HEK293 (cell line): ENCODE results near the gene PI16.

Source experiments
- HOXC10 ChIP-seq: sonication (generic); formaldehyde crosslinking; IDR thresholded peaks from 2 replicates; pipeline ENCODE4 v1.8.1; 2023; ENCODE audit warnings: mild to moderate bottlenecking, missing genetic modification reagents
- IKZF3 ChIP-seq: fragments of 450-650 bp; IDR thresholded peaks from 2 replicates; pipeline ENCODE4 v1.5.0; 2018; ENCODE audit warnings: missing biosample characterization, mild to moderate bottlenecking, missing genetic modification characterization, moderate library complexity
- MEIS1 ChIP-seq: sonication (generic); formaldehyde crosslinking; IDR thresholded peaks from 2 replicates; pipeline ENCODE4 v1.8.1; 2022; ENCODE audit warnings: missing genetic modification reagents, mild to moderate bottlenecking, borderline replicate concordance
- PRDM1 ChIP-seq: fragments of 450-650 bp; formaldehyde crosslinking; IDR thresholded peaks from 2 replicates; pipeline ENCODE4; 2016; ENCODE audit warnings: missing biosample characterization, missing genetic modification characterization
- SALL2 ChIP-seq: fragments of 450-650 bp; formaldehyde crosslinking; IDR thresholded peaks from 2 replicates; pipeline ENCODE4 v1.5.0; 2017; ENCODE audit warnings: missing biosample characterization, mild to moderate bottlenecking, missing genetic modification characterization, borderline replicate concordance
- SP3 ChIP-seq: fragments of 450-650 bp; formaldehyde crosslinking; IDR thresholded peaks from 2 replicates; pipeline ENCODE4 v1.5.1; 2016; ENCODE audit warnings: missing biosample characterization, missing genetic modification characterization
- SP7 ChIP-seq: fragments of 450-650 bp; formaldehyde crosslinking; IDR thresholded peaks from 2 replicates; pipeline ENCODE4 v1.5.1; 2016; ENCODE audit warnings: missing biosample characterization, missing genetic modification characterization
- ZBTB20 ChIP-seq: fragments of 450-650 bp; formaldehyde crosslinking; IDR thresholded peaks from 2 replicates; pipeline ENCODE4 v1.5.1; 2016; ENCODE audit warnings: missing biosample characterization, missing genetic modification characterization
- ZFP3 ChIP-seq: fragments of 450-650 bp; formaldehyde crosslinking; IDR thresholded peaks from 2 replicates; pipeline ENCODE4 v1.5.1; 2016; ENCODE audit warnings: low read depth, missing biosample characterization, missing genetic modification characterization
- ZNF184 ChIP-seq: fragments of 450-650 bp; IDR thresholded peaks from 2 replicates; pipeline ENCODE4 v1.5.1; 2018; ENCODE audit warnings: missing biosample characterization, mild to moderate bottlenecking, missing genetic modification characterization
- ZNF341 ChIP-seq: fragments of 450-650 bp; formaldehyde crosslinking; IDR thresholded peaks from 2 replicates; pipeline ENCODE4; 2016; ENCODE audit warnings: low read depth, missing biosample characterization, missing genetic modification characterization
- ZNF416 ChIP-seq: fragments of 450-650 bp; formaldehyde crosslinking; IDR thresholded peaks from 2 replicates; pipeline ENCODE4 v1.5.1; 2016; ENCODE audit warnings: missing biosample characterization, missing genetic modification characterization
- ZNF701 ChIP-seq: fragments of 450-650 bp; formaldehyde crosslinking; IDR thresholded peaks from 2 replicates; pipeline ENCODE4 v1.5.1; 2016; ENCODE audit warnings: missing biosample characterization, missing genetic modification characterization
- ZXDB ChIP-seq: fragments of 450-650 bp; formaldehyde crosslinking; IDR thresholded peaks from 2 replicates; pipeline ENCODE4 v1.5.1; 2016; ENCODE audit warnings: missing biosample characterization, missing genetic modification characterization
- TF ChIP-seq, protein P1 (sequence below): fragments of 450-650 bp; formaldehyde crosslinking; IDR thresholded peaks from 2 replicates; pipeline ENCODE4 v1.5.1; 2016; ENCODE audit warnings: missing biosample characterization, missing genetic modification characterization
- TF ChIP-seq, protein P2 (sequence below): fragments of 450-650 bp; formaldehyde crosslinking; IDR thresholded peaks from 2 replicates; pipeline ENCODE4 v1.5.1; 2016; ENCODE audit warnings: missing biosample characterization, missing genetic modification characterization
- TF ChIP-seq, protein P3 (sequence below): fragments of 450-650 bp; formaldehyde crosslinking; IDR thresholded peaks from 2 replicates; pipeline ENCODE4 v1.5.1; 2016; ENCODE audit warnings: missing biosample characterization, missing genetic modification characterization
- TF ChIP-seq, protein P4 (sequence below): fragments of 450-650 bp; formaldehyde crosslinking; IDR thresholded peaks from 2 replicates; pipeline ENCODE4 v1.5.1; 2016; ENCODE audit warnings: missing biosample characterization, missing genetic modification characterization
- TF ChIP-seq, protein P5 (sequence below): fragments of 450-650 bp; formaldehyde crosslinking; IDR thresholded peaks from 2 replicates; pipeline ENCODE4 v1.5.1; 2016; ENCODE audit warnings: missing biosample characterization, missing genetic modification characterization
- TF ChIP-seq, protein P6 (sequence below): fragments of 450-650 bp; formaldehyde crosslinking; IDR thresholded peaks from 2 replicates; pipeline ENCODE4; 2016; ENCODE audit warnings: missing biosample characterization, missing genetic modification characterization
- TF ChIP-seq, protein P7 (sequence below): fragments of 450-650 bp; formaldehyde crosslinking; IDR thresholded peaks from 2 replicates; pipeline ENCODE4 v1.5.1; 2017; ENCODE audit warnings: missing biosample characterization, missing genetic modification characterization

The PI16 gene

DNA sequence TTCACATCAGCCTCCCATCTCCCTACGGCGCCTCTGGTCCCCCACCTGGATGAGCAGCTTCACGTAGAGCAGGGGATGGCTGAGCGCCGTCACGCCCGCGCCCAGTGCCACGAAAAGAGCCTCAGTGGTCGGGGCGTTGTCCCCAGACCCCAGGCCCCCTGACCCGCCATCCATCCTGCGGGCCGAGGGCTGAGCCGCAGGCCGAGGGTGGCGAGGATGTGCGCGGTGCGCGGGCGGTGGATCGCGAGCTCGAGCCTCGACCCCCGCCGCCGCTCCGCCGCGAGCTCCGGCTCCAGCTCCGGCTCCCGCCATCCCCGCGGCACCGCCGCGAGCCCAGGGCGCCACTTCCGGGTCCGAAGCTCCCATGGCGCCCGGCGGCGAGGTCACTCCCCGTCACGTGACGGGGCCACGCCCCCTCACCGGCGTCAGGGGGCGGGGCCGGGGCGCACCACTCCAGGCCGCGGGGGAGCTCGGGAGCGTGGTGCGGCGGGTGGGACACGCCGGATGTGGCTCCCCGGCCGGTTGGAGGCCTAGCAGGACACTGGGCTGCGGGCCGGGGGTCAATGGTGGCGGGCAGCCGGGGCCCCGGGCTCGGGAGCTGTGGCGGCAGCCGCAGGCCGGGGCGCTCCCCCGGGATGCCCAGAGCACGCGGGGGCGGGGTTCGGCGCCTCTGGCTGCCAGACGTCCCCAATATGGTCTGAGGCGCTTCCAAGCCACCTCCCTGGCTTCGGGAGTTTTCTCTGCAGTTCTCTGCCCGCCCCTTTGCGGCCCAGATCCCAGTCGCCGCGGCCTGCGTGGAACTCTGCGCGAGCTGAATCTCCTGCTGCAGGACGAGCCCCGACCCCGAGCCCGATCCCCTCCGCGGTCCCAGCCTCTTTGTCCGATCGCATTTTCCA lies 31.5 kb downstream of the PI16 start, which contains the start of gene MTCH1 (continued):
- TF ChIP-seq, protein P1, sequence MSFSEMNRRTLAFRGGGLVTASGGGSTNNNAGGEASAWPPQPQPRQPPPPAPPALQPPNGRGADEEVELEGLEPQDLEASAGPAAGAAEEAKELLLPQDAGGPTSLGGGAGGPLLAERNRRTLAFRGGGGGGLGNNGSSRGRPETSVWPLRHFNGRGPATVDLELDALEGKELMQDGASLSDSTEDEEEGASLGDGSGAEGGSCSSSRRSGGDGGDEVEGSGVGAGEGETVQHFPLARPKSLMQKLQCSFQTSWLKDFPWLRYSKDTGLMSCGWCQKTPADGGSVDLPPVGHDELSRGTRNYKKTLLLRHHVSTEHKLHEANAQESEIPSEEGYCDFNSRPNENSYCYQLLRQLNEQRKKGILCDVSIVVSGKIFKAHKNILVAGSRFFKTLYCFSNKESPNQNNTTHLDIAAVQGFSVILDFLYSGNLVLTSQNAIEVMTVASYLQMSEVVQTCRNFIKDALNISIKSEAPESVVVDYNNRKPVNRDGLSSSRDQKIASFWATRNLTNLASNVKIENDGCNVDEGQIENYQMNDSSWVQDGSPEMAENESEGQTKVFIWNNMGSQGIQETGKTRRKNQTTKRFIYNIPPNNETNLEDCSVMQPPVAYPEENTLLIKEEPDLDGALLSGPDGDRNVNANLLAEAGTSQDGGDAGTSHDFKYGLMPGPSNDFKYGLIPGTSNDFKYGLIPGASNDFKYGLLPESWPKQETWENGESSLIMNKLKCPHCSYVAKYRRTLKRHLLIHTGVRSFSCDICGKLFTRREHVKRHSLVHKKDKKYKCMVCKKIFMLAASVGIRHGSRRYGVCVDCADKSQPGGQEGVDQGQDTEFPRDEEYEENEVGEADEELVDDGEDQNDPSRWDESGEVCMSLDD (tag by site-specific recombination): 0 out of 2 replicates have a peak, but pooled peaks have one; percentile 41
- 0 out of 2 replicates have a peak, but pooled peaks have one; percentile 34 for TF ChIP-seq MEIS1 (CRISPR knock-in tag)
- peak; percentile 52; the same call in 1 of the 2 replicates for TF ChIP-seq IKZF3 (tag by site-specific recombination)
- TF ChIP-seq ZNF416: no peak
- 0 out of 2 replicates have a peak, but pooled peaks have one; percentile 42 for TF ChIP-seq ZNF184
- TF ChIP-seq PRDM1 (tag by site-specific recombination): no peak
- TF ChIP-seq SP3: peak; percentile 80
- TF ChIP-seq SALL2 (tag by site-specific recombination): no peak
- TF ChIP-seq, protein P2, sequence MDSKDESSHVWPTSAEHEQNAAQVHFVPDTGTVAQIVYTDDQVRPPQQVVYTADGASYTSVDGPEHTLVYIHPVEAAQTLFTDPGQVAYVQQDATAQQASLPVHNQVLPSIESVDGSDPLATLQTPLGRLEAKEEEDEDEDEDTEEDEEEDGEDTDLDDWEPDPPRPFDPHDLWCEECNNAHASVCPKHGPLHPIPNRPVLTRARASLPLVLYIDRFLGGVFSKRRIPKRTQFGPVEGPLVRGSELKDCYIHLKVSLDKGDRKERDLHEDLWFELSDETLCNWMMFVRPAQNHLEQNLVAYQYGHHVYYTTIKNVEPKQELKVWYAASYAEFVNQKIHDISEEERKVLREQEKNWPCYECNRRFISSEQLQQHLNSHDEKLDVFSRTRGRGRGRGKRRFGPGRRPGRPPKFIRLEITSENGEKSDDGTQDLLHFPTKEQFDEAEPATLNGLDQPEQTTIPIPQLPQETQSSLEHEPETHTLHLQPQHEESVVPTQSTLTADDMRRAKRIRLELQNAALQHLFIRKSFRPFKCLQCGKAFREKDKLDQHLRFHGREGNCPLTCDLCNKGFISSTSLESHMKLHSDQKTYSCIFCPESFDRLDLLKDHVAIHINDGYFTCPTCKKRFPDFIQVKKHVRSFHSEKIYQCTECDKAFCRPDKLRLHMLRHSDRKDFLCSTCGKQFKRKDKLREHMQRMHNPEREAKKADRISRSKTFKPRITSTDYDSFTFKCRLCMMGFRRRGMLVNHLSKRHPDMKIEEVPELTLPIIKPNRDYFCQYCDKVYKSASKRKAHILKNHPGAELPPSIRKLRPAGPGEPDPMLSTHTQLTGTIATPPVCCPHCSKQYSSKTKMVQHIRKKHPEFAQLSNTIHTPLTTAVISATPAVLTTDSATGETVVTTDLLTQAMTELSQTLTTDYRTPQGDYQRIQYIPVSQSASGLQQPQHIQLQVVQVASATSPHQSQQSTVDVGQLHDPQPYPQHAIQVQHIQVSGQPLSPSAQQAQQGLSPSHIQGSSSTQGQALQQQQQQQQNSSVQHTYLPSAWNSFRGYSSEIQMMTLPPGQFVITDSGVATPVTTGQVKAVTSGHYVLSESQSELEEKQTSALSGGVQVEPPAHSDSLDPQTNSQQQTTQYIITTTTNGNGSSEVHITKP (tag by site-specific recombination): peak; percentile 97
- TF ChIP-seq, protein P3, sequence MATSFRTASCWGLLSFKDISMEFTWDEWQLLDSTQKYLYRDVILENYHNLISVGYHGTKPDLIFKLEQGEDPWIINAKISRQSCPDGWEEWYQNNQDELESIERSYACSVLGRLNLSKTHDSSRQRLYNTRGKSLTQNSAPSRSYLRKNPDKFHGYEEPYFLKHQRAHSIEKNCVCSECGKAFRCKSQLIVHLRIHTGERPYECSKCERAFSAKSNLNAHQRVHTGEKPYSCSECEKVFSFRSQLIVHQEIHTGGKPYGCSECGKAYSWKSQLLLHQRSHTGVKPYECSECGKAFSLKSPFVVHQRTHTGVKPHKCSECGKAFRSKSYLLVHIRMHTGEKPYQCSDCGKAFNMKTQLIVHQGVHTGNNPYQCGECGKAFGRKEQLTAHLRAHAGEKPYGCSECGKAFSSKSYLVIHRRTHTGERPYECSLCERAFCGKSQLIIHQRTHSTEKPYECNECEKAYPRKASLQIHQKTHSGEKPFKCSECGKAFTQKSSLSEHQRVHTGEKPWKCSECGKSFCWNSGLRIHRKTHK (tag by site-specific recombination): no peak
- TF ChIP-seq, protein P4, sequence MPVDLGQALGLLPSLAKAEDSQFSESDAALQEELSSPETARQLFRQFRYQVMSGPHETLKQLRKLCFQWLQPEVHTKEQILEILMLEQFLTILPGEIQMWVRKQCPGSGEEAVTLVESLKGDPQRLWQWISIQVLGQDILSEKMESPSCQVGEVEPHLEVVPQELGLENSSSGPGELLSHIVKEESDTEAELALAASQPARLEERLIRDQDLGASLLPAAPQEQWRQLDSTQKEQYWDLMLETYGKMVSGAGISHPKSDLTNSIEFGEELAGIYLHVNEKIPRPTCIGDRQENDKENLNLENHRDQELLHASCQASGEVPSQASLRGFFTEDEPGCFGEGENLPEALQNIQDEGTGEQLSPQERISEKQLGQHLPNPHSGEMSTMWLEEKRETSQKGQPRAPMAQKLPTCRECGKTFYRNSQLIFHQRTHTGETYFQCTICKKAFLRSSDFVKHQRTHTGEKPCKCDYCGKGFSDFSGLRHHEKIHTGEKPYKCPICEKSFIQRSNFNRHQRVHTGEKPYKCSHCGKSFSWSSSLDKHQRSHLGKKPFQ (tag by site-specific recombination): no peak
- TF ChIP-seq SP7 (tag by site-specific recombination): 0 out of 2 replicates have a peak, but pooled peaks have one; percentile 18
- TF ChIP-seq, protein P5, sequence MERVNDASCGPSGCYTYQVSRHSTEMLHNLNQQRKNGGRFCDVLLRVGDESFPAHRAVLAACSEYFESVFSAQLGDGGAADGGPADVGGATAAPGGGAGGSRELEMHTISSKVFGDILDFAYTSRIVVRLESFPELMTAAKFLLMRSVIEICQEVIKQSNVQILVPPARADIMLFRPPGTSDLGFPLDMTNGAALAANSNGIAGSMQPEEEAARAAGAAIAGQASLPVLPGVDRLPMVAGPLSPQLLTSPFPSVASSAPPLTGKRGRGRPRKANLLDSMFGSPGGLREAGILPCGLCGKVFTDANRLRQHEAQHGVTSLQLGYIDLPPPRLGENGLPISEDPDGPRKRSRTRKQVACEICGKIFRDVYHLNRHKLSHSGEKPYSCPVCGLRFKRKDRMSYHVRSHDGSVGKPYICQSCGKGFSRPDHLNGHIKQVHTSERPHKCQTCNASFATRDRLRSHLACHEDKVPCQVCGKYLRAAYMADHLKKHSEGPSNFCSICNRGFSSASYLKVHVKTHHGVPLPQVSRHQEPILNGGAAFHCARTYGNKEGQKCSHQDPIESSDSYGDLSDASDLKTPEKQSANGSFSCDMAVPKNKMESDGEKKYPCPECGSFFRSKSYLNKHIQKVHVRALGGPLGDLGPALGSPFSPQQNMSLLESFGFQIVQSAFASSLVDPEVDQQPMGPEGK (tag by site-specific recombination): 0 out of 2 replicates have a peak, but pooled peaks have one; percentile 14
- TF ChIP-seq ZNF341 (tag by site-specific recombination): peak; percentile 99
- TF ChIP-seq, protein P6, sequence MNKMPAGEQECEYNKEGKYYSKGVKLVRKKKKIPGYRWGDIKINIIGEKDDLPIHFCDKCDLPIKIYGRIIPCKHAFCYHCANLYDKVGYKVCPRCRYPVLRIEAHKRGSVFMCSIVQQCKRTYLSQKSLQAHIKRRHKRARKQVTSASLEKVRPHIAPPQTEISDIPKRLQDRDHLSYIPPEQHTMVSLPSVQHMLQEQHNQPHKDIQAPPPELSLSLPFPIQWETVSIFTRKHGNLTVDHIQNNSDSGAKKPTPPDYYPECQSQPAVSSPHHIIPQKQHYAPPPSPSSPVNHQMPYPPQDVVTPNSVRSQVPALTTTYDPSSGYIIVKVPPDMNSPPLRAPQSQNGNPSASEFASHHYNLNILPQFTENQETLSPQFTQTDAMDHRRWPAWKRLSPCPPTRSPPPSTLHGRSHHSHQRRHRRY (tag by site-specific recombination): no peak
- no peak for TF ChIP-seq ZNF701
- TF ChIP-seq HOXC10 (CRISPR knock-in tag): peak; percentile 69; the same call in 1 of the 2 replicates
- TF ChIP-seq, protein P7, sequence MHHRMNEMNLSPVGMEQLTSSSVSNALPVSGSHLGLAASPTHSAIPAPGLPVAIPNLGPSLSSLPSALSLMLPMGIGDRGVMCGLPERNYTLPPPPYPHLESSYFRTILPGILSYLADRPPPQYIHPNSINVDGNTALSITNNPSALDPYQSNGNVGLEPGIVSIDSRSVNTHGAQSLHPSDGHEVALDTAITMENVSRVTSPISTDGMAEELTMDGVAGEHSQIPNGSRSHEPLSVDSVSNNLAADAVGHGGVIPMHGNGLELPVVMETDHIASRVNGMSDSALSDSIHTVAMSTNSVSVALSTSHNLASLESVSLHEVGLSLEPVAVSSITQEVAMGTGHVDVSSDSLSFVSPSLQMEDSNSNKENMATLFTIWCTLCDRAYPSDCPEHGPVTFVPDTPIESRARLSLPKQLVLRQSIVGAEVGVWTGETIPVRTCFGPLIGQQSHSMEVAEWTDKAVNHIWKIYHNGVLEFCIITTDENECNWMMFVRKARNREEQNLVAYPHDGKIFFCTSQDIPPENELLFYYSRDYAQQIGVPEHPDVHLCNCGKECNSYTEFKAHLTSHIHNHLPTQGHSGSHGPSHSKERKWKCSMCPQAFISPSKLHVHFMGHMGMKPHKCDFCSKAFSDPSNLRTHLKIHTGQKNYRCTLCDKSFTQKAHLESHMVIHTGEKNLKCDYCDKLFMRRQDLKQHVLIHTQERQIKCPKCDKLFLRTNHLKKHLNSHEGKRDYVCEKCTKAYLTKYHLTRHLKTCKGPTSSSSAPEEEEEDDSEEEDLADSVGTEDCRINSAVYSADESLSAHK (tag by site-specific recombination): no peak
- no peak for TF ChIP-seq ZFP3
- TF ChIP-seq ZXDB (tag by site-specific recombination): peak; percentile 53; the same call in 1 of the 2 replicates
- peak; percentile 69; the same call in 1 of the 2 replicates for TF ChIP-seq ZBTB20 (tag by site-specific recombination)
